HepG2 (cell line): ENCODE results near the gene PRM3. TPM values are rescaled to one million over a fixed set of nuclear protein-coding genes. Genes with fewer than 3 reads are reported as not detected.

Experiments
- GABPA ChIP-seq, 2 experiments: IDR thresholded peaks; 2 replicates each; pipeline ENCODE4 v1.6.1; 2011 to 2016; ENCODE audit warnings: low read depth in 2 of 2, low read length in 1 of 2, missing biosample characterization in 1 of 2, missing genetic modification characterization in 1 of 2
- HOMEZ ChIP-seq: IDR thresholded peaks from 2 replicates; pipeline ENCODE4 v1.6.1; 2016; ENCODE audit warnings: low read depth
- MYC ChIP-seq: sonication (generic); formaldehyde crosslinking; IDR thresholded peaks from 2 replicates; pipeline ENCODE4 v1.9.0; 2021; ENCODE audit warnings: missing genetic modification reagents, borderline replicate concordance
- NBN ChIP-seq: fragments of 450-650 bp; conservative IDR thresholded peaks from 2 replicates; pipeline ENCODE4 v1.6.1; 2017
- NCOA1 ChIP-seq: sonication (generic); formaldehyde crosslinking; IDR thresholded peaks from 2 replicates; pipeline ENCODE4 v1.9.0; 2021; ENCODE audit warnings: missing genetic modification reagents
- RBFOX2 ChIP-seq: fragments of 200-400 bp; formaldehyde crosslinking; IDR thresholded peaks from 2 replicates; pipeline ENCODE4 v1.6.1; 2017; ENCODE audit warnings: low read depth, mild to moderate bottlenecking, low read length
- RFX5 ChIP-seq: IDR thresholded peaks from 2 replicates; pipeline ENCODE4 v1.6.1; 2011; ENCODE audit warnings: low read depth, low read length, improper control_type of control experiment
- TP53 ChIP-seq: sonication (generic); formaldehyde crosslinking; conservative IDR thresholded peaks from 2 replicates; pipeline ENCODE4 v1.4.0; 2020; ENCODE audit warnings: missing genetic modification reagents
- ZFX ChIP-seq: sonication (generic); formaldehyde crosslinking; IDR thresholded peaks from 2 replicates; pipeline ENCODE4 v1.4.0; 2020; ENCODE audit warnings: mild to moderate bottlenecking, low read depth, missing genetic modification reagents, moderate library complexity
- ZFY ChIP-seq: sonication (generic); formaldehyde crosslinking; IDR thresholded peaks from 2 replicates; pipeline ENCODE4 v1.4.0; 2020; ENCODE audit warnings: missing genetic modification reagents
- ZNF44 ChIP-seq: sonication (generic); formaldehyde crosslinking; IDR thresholded peaks from 2 replicates; pipeline ENCODE4 v1.5.1; 2020; ENCODE audit warnings: mild to moderate bottlenecking, missing genetic modification reagents
- ZNF496 ChIP-seq: sonication (generic); formaldehyde crosslinking; IDR thresholded peaks from 2 replicates; pipeline ENCODE4 v1.8.1; 2023; ENCODE audit warnings: mild to moderate bottlenecking, moderate library complexity, missing genetic modification reagents; ENCODE audit not compliant: insufficient replicate concordance
- ZNF75D ChIP-seq: sonication (generic); formaldehyde crosslinking; IDR thresholded peaks from 2 replicates; pipeline ENCODE4 v1.8.1; 2023; ENCODE audit warnings: missing genetic modification reagents, mild to moderate bottlenecking, borderline replicate concordance
- ZNF770 ChIP-seq: sonication (generic); formaldehyde crosslinking; IDR thresholded peaks from 2 replicates; pipeline ENCODE4 v1.5.0; 2020; ENCODE audit warnings: mild to moderate bottlenecking, missing genetic modification reagents
- ZNF782 ChIP-seq: sonication (generic); formaldehyde crosslinking; IDR thresholded peaks from 2 replicates; pipeline ENCODE4 v1.4.0; 2020; ENCODE audit warnings: missing genetic modification reagents, mild to moderate bottlenecking, borderline replicate concordance
- ZNF841 ChIP-seq: sonication (generic); formaldehyde crosslinking; IDR thresholded peaks from 2 replicates; pipeline ENCODE4 v1.8.1; 2023; ENCODE audit warnings: missing genetic modification reagents, borderline replicate concordance
- polyA plus RNA-seq, 8 experiments: library from polyadenylated mRNA; depleted of rRNA in 3 of 8; stranded (reverse) in 7 of 8; unstranded in 1 of 8; fragments of >200 nt; fragmentation: Illumina TruSeq in 4 of 8; extraction: Trizol in 4 of 8; gene quantifications; 2 replicates each; pipeline versions ENCODE4 v1.2.1 to v1.2.3, GENCODE V29; 2011 to 2016; ENCODE audit warnings: low read depth in 4 of 8, missing spikeins in 1 of 8, mixed read lengths in 1 of 8; ENCODE audit not compliant: insufficient read depth in 1 of 8
- total RNA-seq, 5 experiments: library from RNA; depleted of rRNA; stranded (reverse); fragments of >200 nt; fragmentation: Illumina TruSeq; extraction: Trizol; gene quantifications; 2 replicates each; pipeline ENCODE4 v1.2.3, GENCODE V29; 2016; ENCODE audit warnings: low read depth in 1 of 5
- TF ChIP-seq, protein P1 (sequence below), 2 experiments: IDR thresholded peaks; 2 replicates each; pipeline ENCODE4 v1.6.1; 2011 to 2012; ENCODE audit warnings: low read length in 2 of 2, borderline replicate concordance in 1 of 2, low read depth in 1 of 2, mild to moderate bottlenecking in 1 of 2, moderate library complexity in 1 of 2
- TF ChIP-seq, protein P2 (sequence below): sonication (generic); formaldehyde crosslinking; IDR thresholded peaks from 2 replicates; pipeline ENCODE4 v1.5.0; 2020; ENCODE audit warnings: missing genetic modification reagents
- TF ChIP-seq, protein P3 (sequence below): sonication (generic); formaldehyde crosslinking; IDR thresholded peaks from 2 replicates; pipeline ENCODE4 v1.8.0; 2023; ENCODE audit warnings: mild to moderate bottlenecking, missing genetic modification reagents

The PRM3 gene
- total and polyA plus RNA-seq, 2 of the 13 experiments (the other 11 are each of a cell fraction or from before 2014, with no cell fraction given): not detected

GRCh38 chr16:11255737-11256660 is 17.4 kb downstream of the PRM3 start, which contains the start of gene SOCS1 (continued):
- TF ChIP-seq, protein P1, sequence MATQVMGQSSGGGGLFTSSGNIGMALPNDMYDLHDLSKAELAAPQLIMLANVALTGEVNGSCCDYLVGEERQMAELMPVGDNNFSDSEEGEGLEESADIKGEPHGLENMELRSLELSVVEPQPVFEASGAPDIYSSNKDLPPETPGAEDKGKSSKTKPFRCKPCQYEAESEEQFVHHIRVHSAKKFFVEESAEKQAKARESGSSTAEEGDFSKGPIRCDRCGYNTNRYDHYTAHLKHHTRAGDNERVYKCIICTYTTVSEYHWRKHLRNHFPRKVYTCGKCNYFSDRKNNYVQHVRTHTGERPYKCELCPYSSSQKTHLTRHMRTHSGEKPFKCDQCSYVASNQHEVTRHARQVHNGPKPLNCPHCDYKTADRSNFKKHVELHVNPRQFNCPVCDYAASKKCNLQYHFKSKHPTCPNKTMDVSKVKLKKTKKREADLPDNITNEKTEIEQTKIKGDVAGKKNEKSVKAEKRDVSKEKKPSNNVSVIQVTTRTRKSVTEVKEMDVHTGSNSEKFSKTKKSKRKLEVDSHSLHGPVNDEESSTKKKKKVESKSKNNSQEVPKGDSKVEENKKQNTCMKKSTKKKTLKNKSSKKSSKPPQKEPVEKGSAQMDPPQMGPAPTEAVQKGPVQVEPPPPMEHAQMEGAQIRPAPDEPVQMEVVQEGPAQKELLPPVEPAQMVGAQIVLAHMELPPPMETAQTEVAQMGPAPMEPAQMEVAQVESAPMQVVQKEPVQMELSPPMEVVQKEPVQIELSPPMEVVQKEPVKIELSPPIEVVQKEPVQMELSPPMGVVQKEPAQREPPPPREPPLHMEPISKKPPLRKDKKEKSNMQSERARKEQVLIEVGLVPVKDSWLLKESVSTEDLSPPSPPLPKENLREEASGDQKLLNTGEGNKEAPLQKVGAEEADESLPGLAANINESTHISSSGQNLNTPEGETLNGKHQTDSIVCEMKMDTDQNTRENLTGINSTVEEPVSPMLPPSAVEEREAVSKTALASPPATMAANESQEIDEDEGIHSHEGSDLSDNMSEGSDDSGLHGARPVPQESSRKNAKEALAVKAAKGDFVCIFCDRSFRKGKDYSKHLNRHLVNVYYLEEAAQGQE (IDR thresholded peaks at IDR 0.05; ENCODE audit: borderline replicate concordance in 1 of 2, low read depth in 1 of 2, low read length in 2 of 2): peak in 1 of 2 experiments; percentile 71; a peak in 1 of 4 replicates
- TF ChIP-seq GABPA (IDR thresholded peaks at IDR 0.05; ENCODE audit: low read depth, low read length) (no peak), GABPA (CRISPR knock-in tag; IDR thresholded peaks at IDR 0.05; ENCODE audit: low read depth) (no peak), ZNF44 (no peak; the same call in 1 of the 2 replicates), MYC (CRISPR knock-in tag) (peak; percentile 49), ZFY (CRISPR knock-in tag) (peak; percentile 94), HOMEZ (CRISPR knock-in tag) (no peak), ZNF770 (CRISPR knock-in tag) (peak; percentile 89), ZFX (peak; percentile 88), ZNF496 (CRISPR knock-in tag) (no peak), NBN (no peak), RFX5 (no peak), ZNF841 (CRISPR knock-in tag) (peak; percentile 93; the same call in 1 of the 2 replicates), NCOA1 (CRISPR knock-in tag) (no peak), TP53 (CRISPR knock-in tag) (no peak; the same call in 1 of the 2 replicates), ZNF782 (CRISPR knock-in tag) (no peak; the same call in 1 of the 2 replicates), RBFOX2 (peak; percentile 87), ZNF75D (CRISPR knock-in tag) (no peak)
- TF ChIP-seq, protein P2, sequence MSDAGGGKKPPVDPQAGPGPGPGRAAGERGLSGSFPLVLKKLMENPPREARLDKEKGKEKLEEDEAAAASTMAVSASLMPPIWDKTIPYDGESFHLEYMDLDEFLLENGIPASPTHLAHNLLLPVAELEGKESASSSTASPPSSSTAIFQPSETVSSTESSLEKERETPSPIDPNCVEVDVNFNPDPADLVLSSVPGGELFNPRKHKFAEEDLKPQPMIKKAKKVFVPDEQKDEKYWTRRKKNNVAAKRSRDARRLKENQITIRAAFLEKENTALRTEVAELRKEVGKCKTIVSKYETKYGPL (CRISPR knock-in tag): peak; percentile 25; the same call in 1 of the 2 replicates
- TF ChIP-seq, protein P3, sequence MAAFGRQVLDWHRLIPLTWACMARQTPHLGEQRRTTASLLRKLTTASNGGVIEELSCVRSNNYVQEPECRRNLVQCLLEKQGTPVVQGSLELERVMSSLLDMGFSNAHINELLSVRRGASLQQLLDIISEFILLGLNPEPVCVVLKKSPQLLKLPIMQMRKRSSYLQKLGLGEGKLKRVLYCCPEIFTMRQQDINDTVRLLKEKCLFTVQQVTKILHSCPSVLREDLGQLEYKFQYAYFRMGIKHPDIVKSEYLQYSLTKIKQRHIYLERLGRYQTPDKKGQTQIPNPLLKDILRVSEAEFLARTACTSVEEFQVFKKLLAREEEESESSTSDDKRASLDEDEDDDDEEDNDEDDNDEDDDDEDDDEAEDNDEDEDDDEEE (CRISPR knock-in tag): peak; percentile 37
